ENCODE data around the gene C5orf22. TPM values are rescaled to one million over a fixed set of nuclear protein-coding genes. Genes with fewer than 3 reads are reported as not detected.
"Not testable (repeated sequence)": the region's sequence is repeated elsewhere in the genome, so short reads cannot be mapped to it uniquely, and the experiment has no call there.

The C5orf22 gene
- total RNA-seq, 4 donors from 2014 or later: 13.5 to 21.9 (median 16.8) TPM

DNA sequence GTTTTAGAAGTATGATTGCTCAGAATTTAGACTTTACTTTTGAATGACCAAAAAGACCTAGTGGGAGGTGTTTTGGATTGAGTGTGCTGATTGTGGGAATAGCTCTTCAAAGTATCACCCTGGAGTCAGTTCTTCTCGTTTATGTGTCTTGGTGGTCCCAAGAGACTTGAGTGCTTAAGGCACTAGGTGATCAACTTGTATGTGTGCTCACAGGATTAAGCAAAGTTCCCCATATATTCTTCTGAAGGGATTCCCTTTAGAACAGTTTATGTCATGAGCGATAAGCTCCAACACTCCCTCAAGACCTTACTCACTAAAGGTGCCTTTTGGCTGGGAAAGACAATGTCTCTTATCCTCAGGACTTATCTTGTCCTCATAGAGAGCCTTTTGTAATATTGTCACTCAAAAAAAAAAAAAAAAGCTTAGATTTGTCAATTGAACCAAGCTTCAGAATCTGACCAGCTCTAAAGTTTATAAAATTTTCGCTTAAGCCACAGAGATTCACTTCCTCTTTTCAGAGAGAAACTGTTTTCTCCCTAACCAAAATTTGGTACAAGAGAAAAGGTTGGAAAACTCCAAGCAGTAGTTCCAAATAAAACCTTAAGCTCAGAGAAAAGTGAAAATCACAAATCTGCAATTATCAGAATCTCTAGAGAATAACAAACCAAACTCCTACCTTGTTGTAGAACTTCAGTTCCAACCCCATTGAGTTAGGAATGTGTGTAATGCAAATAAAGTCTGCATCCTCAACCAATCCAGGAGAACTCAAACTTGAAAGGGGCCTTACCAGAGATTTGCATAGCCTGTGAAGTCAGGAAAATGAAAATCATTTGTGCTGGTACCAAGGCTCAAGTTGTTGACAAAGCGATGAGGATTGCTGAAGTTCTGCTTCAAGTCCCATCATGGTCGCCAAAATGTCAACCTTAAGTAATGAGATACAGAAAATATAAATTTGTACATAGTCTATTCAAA lies 66.8 kb downstream of the C5orf22 start:
- DNase-seq (ENCODE audit: low spot score) (no peak), ATAC-seq (ENCODE audit: low FRiP score) (no peak)
- TF ChIP-seq, protein P1, sequence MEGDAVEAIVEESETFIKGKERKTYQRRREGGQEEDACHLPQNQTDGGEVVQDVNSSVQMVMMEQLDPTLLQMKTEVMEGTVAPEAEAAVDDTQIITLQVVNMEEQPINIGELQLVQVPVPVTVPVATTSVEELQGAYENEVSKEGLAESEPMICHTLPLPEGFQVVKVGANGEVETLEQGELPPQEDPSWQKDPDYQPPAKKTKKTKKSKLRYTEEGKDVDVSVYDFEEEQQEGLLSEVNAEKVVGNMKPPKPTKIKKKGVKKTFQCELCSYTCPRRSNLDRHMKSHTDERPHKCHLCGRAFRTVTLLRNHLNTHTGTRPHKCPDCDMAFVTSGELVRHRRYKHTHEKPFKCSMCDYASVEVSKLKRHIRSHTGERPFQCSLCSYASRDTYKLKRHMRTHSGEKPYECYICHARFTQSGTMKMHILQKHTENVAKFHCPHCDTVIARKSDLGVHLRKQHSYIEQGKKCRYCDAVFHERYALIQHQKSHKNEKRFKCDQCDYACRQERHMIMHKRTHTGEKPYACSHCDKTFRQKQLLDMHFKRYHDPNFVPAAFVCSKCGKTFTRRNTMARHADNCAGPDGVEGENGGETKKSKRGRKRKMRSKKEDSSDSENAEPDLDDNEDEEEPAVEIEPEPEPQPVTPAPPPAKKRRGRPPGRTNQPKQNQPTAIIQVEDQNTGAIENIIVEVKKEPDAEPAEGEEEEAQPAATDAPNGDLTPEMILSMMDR (IDR thresholded peaks at IDR 0.05): no peak

DNA sequence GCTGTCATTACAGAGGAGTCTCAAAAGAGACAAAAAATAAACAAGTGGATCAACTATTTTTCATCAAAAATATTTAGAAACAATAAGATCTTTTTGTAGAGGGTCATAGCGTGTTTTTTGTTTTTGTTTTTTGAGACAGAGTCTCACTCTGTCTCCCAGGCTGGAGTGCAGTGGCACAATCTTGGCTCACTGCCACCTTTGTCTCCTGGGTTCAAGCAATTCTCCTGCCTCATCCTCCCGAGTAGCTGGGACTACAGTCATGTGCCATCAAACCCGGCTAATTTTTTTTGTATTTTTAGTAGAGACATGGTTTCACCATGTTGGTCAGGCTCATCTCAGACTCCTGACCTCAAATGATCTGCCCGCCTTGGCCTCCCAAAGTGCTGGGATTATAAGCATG lies 70.2 kb downstream of the C5orf22 start:
- DNase-seq (ENCODE audit: low spot score); ATAC-seq (ENCODE audit: low FRiP score): not testable (repeated sequence)

DNA sequence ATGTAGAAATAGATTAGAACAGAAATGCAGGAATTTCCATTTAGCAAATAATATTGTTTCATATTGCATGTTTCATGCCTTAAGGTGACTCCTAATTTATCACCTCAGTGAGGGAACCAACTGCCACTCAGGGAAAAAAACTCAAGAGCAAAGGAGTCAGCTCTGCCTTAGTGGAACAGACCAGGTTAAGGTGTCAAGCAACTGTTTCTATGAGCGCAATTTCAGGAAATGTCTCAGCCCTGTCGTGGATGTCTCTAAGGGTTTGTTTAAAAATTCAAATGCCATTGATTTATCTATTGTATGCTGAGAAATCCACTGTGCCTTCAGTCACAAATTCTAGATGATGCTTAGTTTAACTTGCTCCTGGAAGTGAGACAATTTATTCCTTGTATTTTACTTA lies 72.1 kb downstream of the C5orf22 start:
- ATAC-seq (ENCODE audit: low FRiP score) (no peak), DNase-seq (ENCODE audit: low spot score) (no peak)
- TF ChIP-seq, protein P1 (IDR thresholded peaks at IDR 0.05): no peak

DNA sequence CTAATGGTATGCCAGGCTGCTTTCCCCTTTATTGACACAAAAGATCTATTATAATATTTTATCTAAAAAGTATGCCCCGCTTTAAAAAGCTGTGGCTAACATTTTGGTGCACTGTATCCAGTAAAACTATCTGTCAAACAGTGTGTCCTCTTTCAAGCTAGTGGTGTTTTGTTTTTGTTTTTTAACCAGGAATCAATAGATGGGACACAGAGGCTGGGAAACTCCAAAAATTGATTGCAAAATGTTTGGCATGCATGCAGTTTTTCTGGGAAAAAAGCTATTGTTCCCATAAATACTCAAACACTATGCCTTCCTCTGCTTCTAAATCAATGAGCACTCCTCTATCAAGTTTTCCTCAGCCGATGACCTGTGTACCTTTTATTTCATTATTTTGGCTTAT lies 72.5 kb downstream of the C5orf22 start:
- TF ChIP-seq, protein P1 (IDR thresholded peaks at IDR 0.05): no peak
- DNase-seq (ENCODE audit: low spot score) (no peak), ATAC-seq (ENCODE audit: low FRiP score) (no peak)

Small RNAs within 50 kb of the gene (small RNA-seq; reads per million reads assigned to genes)
- gene RF00019 (not detected), gene RNU6-363P (not detected)

Other genes starting within 250 kb of the C5orf22 start
- gene DROSHA, start 208 bp upstream of the C5orf22 start, total RNA-seq: 10 to 100 TPM; 29.4 to 62.4 (median 50.2) TPM
- gene PDZD2, start 106.8 kb downstream of the C5orf22 start, total RNA-seq: 100 to 1,000 TPM in 1 of 4 donors, 10 to 100 TPM in 3; 43.5 to 113 (median 55.7) TPM